ENCODE results near the gene SETBP1. TPM values are rescaled to one million over a fixed set of nuclear protein-coding genes. Genes with fewer than 3 reads are reported as not detected.

The SETBP1 gene
- total RNA-seq, 1 donor from 2014 or later = 12.0 TPM

DNA sequence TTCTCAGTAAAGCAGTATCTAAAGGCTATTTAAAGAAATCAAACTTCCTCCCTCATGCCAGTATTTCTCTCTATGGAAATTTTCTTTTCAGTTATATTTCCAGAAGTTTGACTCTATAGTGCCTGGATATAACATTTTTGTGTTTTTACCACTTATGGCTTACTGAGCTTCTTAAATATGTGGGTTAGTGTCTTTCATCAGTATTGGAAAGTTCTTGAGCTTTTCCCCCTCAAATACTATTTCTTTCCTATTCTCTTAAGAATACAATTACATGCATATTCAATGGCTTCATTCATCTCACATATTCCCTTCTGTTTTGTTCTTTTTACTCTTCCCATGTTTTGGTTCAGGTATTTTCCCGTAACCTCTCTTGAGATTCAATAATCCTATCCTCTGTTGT lies 432.0 kb downstream of the SETBP1 start:
- Mint-ChIP-seq H3K36me3 (peaks cover 2% of the 10 kb centered on the region), H3K4me1 (peaks cover 7% of the 10 kb centered on the region), H3K27ac (no peak overlapping the region), H3K4me3 (no peak overlapping the region), H3K9me3 (peaks cover 10% of the 10 kb centered on the region), H3K27me3 (ENCODE audit: insufficient read depth, low read depth) (no peaks in the 10 kb centered on the region)
- no peaks in the 10 kb centered on the region for H3K9me3 ChIP-seq (ENCODE audit: low read depth)
- no peaks in the 10 kb centered on the region for H4K20me1 ChIP-seq (ENCODE audit: low read depth)
- H2AFZ ChIP-seq (replicated peaks) = no peak overlapping the region
- no peaks in the 10 kb centered on the region for H3K36me3 ChIP-seq
- peaks cover 5% of the 10 kb centered on the region for H3K4me1 ChIP-seq
- TF ChIP-seq, protein P1, sequence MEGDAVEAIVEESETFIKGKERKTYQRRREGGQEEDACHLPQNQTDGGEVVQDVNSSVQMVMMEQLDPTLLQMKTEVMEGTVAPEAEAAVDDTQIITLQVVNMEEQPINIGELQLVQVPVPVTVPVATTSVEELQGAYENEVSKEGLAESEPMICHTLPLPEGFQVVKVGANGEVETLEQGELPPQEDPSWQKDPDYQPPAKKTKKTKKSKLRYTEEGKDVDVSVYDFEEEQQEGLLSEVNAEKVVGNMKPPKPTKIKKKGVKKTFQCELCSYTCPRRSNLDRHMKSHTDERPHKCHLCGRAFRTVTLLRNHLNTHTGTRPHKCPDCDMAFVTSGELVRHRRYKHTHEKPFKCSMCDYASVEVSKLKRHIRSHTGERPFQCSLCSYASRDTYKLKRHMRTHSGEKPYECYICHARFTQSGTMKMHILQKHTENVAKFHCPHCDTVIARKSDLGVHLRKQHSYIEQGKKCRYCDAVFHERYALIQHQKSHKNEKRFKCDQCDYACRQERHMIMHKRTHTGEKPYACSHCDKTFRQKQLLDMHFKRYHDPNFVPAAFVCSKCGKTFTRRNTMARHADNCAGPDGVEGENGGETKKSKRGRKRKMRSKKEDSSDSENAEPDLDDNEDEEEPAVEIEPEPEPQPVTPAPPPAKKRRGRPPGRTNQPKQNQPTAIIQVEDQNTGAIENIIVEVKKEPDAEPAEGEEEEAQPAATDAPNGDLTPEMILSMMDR (IDR thresholded peaks at IDR 0.05) = no peak
- TF ChIP-seq EZH2phosphoT487 (IDR thresholded peaks at IDR 0.05) (no peak), EZH2 (IDR thresholded peaks at IDR 0.05) (no peak)
- no peaks in the 10 kb centered on the region for H3F3A ChIP-seq (ENCODE audit: low read depth)
- H3K9ac ChIP-seq = no peak overlapping the region
- no peak overlapping the region for H3K4me2 ChIP-seq
- DNase-seq (ENCODE audit: low spot score) = no peak
- H3K27ac ChIP-seq = no peak overlapping the region
- H3K4me3 ChIP-seq = no peak overlapping the region
- H3K27me3 ChIP-seq = no peaks in the 10 kb centered on the region
- H3K79me2 ChIP-seq (ENCODE audit: low read depth) = no peaks in the 10 kb centered on the region

DNA sequence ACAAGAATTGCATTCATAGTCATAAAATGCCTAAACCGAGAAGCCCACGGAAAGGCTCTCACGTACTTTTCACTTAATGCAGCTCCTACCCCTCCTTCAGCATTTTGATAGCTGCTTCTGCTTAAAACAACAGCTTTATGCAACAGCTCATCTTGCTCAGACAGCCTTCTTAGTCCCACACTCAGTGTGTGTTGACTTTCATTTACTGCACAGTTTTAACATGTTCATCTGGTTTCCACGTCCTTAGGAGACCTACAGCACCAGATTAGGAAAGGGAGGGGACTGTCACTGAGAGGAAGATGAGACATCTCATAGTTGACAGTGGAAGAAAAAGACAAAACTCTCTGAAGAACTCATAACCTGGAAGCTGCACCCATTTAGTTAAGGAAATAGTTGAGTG lies 435.4 kb downstream of the SETBP1 start:
- TF ChIP-seq, protein P1 (IDR thresholded peaks at IDR 0.05) = no peak
- TF ChIP-seq EZH2 (IDR thresholded peaks at IDR 0.05) = no peak
- no peak for TF ChIP-seq EZH2phosphoT487 (IDR thresholded peaks at IDR 0.05)
- H3K36me3 Mint-ChIP-seq = peaks cover 2% of the 10 kb centered on the region
- Histone ChIP-seq H3K4me2 (no peak overlapping the region), H2AFZ (replicated peaks) (no peak overlapping the region), H3K79me2 (ENCODE audit: low read depth) (no peaks in the 10 kb centered on the region), H3K36me3 (no peaks in the 10 kb centered on the region), H3K4me1 (no peaks in the 10 kb centered on the region), H4K20me1 (ENCODE audit: low read depth) (no peaks in the 10 kb centered on the region), H3K9ac (no peak overlapping the region), H3K9me3 (ENCODE audit: low read depth) (no peaks in the 10 kb centered on the region), H3K4me3 (no peak overlapping the region), H3F3A (ENCODE audit: low read depth) (no peaks in the 10 kb centered on the region), H3K27me3 (no peaks in the 10 kb centered on the region), H3K27ac (no peak overlapping the region)
- no peaks in the 10 kb centered on the region for H3K4me1 Mint-ChIP-seq
- H3K27ac Mint-ChIP-seq = no peak overlapping the region
- H3K4me3 Mint-ChIP-seq = no peak overlapping the region
- peaks cover 10% of the 10 kb centered on the region for H3K9me3 Mint-ChIP-seq
- DNase-seq (ENCODE audit: low spot score) = no peak
- H3K27me3 Mint-ChIP-seq (ENCODE audit: insufficient read depth, low read depth) = no peaks in the 10 kb centered on the region

Small RNAs within 50 kb of the gene (microRNA-seq; reads per million reads assigned to microRNA genes)
- gene MIR4319 = not detected

Small RNAs within 50 kb of the gene (small RNA-seq; reads per million reads assigned to genes)
- not detected for gene MIR4319

Measured in neural progenitor cell (in vitro differentiated cells).